Vagina (tissue), 2 donors: ENCODE data around the gene ECI2.
A peak's percentile ranks its signal among the peaks of the same experiment; 100 is the strongest.

Experiments used
- CTCF ChIP-seq, 3 experiments: fragments of 450-650 bp in 2 of 3; fragments of 200-600 bp in 1 of 3; sonication (generic) in 1 of 3; IDR thresholded peaks; one replicate each; pipeline ENCODE4 v1.5.1; 2017 to 2019; ENCODE audit warnings: antibody characterized with exemption in 3 of 3, mild to moderate bottlenecking in 2 of 3, moderate library complexity in 2 of 3
- POLR2A ChIP-seq, 2 donors: fragments of 450-650 bp; IDR thresholded peaks; one replicate each; pipeline ENCODE4 v1.6.1; 2017; ENCODE audit warnings: antibody characterized with exemption in 2 of 2, mild to moderate bottlenecking in 2 of 2, moderate library complexity in 2 of 2

- TF ChIP-seq CTCF (IDR thresholded peaks at IDR 0.05) (peak; percentile 75 to 84 (median 77)), POLR2A (IDR thresholded peaks at IDR 0.05) (no peak)
Observed at GRCh38 chr6:4155848-4156466, 20.6 kb upstream of the ECI2 start.
